NCI-H748 treated with DMSO at 0.1 percent for 48 hours (cell line): ENCODE measurements around the gene ADAMTS12.

Source experiments
- DNase-seq: peaks from one replicate; lab custom pipeline; 2025; lab: John Stamatoyannopoulos, UW

ADAMTS12 gene

DNA sequence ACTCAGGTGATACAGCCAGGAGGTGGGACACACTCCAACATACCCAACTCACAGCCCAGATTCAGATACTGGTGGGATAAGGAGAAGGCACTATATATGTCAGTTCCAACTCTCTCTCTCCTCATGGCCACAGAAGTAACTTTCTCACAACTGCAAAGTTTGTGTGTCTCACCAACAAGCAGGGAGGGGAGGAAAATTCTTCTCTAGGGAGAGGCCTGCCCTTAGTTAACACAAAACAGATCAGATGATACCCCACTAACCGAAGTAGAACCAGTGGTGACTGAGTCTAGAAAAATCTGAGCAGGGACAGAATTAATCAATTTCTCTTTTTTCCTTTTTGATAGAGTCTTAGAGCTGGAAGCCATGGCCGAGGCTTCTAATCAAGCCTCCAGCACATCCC is 133.1 kb downstream of the ADAMTS12 start:
- DNase-seq = no peak

GRCh38 chr5:33756491-33756890 is 135.3 kb downstream of the ADAMTS12 start:
- DNase-seq = no peak

DNA sequence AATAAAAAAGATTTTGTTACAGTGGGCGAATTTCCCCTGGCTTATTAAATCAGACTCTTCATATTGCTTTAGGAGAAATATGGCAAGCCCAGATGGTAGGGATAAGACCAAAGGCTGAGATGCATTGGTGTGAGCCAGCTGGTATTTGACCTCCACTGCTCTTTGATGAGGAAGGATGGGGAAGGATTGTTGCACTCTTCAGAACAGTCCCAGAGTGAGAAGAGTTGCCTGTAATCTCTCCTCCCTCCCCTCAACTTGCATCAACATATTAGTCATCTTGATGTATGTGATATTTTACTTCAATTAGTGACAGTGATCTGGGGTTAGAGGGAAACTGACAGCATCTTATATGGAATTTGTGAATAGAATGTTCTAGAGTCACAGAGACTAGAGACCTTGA is 136.6 kb downstream of the ADAMTS12 start:
- no peak for DNase-seq

DNA sequence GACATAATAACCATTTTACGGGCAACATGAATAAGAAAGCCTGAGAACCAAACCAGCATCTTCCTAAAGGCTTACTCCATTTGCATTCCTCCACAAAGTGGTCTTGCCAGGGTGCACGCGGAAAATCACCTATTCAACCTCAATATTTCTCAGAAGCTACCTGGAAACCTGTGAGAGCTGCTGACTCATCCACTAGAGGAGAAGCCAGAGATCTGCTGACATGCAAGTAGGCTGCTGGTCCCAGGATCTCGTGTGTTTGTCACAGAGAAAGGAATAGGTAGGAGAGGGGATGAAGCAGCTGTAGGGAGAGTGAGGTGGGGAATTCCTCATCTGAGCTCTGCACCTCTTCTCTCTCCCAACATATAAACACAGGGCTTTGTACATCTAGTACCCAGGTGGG is 138.1 kb downstream of the ADAMTS12 start:
- DNase-seq = no peak

DNA sequence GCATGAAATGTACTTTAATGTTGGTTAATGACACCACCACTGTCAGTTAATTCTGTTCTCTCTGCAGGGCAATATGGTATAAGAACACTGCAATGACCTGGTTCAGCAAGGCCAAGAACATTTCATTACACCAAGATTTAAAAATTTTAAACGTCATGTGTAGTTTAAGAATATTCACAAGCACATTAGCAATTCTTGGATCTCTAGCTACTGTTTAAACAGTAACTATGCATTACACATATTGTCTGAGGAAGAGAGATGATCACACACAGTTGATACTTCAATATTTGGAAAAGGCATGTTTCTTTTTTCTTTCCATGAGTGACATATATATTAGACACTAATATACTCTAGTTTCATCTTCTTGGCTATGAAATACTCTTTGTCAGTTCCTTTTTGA is 143.0 kb downstream of the ADAMTS12 start:
- DNase-seq = no peak

- DNase-seq = no peak
Measured at GRCh38 chr5:33745101-33745770, 146.6 kb downstream of the ADAMTS12 start.

DNA sequence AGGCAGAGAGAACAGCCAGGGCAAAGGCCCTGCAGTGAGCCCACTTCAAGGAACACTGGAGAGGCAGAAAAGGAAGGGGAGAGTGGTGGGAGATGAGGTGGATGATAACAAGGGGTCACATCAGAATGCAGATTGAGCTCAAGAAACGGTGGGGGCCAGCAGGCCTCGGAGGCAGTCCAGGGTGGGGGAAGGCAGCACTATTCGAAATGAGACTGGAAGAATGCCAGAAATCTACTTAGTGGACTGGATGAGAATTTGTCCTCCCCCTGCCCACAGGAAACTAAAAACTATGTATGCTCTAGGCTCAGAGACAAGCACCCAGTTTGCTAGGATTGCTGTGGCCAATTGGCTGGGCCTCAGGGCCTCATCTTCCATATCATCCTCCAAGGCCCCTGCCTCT is 148.7 kb downstream of the ADAMTS12 start:
- DNase-seq = no peak

- DNase-seq = no peak
Measured at GRCh38 chr5:33742181-33742580, 149.6 kb downstream of the ADAMTS12 start.

- DNase-seq = no peak
Measured at GRCh38 chr5:33738967-33739366, 152.8 kb downstream of the ADAMTS12 start.

GRCh38 chr5:33738097-33738496 is 153.7 kb downstream of the ADAMTS12 start:
- DNase-seq = no peak

DNA sequence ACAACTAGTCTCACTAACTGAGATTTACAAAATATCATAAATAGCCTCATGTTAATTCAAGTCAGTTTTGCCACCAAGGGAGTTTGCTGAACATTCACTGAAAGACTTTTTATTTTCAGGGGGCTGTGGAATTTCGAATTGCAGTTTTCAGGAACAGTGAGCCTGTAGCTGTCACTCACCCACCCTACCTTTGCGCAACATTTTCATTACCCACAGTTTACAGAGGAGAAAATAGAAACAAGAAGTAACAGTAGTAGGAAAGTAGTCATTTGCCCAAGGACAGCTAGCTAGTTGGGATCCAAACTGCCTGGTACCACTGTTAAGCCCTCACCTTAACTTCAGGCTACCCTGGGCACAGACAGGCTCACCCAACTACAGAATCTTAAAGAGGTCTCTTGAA is 154.1 kb downstream of the ADAMTS12 start:
- no peak for DNase-seq

- DNase-seq = no peak
Measured at GRCh38 chr5:33737284-33737683, 154.5 kb downstream of the ADAMTS12 start.

GRCh38 chr5:33736510-33736909 is 155.3 kb downstream of the ADAMTS12 start:
- DNase-seq = no peak

DNA sequence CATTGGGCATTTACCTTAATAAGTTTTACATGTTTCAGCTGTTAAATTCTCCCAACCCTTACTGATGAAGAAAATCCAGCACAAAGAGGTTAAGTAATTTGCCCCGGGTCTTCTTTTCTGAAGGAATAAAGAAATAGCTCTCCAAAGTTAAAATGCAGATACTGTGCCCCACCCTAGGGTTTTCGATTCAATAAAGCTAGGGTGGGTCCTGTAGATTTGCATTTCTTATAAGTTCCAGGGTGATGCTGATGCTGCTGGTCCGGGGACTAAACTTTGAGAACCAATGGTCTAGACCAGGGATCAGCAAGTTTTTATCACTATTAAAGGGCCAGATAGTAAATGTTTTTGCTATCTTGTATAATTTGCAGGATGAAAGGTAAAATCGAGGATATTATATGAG is 156.7 kb downstream of the ADAMTS12 start:
- no peak for DNase-seq

DNA sequence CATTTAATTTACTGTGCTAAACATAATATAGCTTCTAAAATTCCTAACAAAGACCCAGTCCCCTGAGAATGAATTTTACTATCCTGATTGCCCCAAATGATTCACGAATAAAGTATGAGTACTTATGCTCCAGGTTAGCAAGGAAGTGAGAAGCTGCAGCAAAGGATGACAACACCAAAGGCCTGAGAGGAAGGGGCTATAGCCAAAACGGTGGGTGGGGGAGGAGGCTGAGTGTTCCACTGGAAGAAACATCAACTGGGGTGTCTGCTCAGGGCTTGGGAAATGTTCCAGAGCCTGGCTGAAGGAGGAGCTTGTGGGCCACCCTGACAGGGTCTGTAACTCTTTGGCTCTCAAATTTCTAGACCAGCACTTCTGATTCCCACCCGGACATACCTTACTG is 157.3 kb downstream of the ADAMTS12 start:
- no peak for DNase-seq

GRCh38 chr5:33733225-33733624 is 158.6 kb downstream of the ADAMTS12 start:
- DNase-seq = no peak

GRCh38 chr5:33726422-33727165 is 165.2 kb downstream of the ADAMTS12 start:
- DNase-seq = no peak

DNA sequence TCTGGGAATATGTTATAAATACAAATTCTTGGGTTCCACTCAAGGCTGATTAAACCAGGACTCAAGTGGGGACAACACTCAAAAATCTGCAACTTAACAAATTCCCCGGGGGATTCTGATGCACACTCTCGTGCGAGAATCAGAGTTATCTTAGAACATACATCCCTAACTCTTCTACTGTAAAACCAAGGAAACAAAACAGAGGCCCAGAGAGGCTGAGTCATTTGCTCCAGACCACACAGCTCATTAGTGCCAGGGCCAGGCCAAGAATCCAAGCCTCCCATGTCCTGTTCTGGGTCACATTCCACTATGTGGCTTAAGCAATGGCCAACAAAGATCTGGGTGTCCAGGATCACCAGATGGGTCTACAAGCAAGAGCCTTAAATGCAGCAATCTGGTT is 166.0 kb downstream of the ADAMTS12 start:
- DNase-seq = no peak

DNA sequence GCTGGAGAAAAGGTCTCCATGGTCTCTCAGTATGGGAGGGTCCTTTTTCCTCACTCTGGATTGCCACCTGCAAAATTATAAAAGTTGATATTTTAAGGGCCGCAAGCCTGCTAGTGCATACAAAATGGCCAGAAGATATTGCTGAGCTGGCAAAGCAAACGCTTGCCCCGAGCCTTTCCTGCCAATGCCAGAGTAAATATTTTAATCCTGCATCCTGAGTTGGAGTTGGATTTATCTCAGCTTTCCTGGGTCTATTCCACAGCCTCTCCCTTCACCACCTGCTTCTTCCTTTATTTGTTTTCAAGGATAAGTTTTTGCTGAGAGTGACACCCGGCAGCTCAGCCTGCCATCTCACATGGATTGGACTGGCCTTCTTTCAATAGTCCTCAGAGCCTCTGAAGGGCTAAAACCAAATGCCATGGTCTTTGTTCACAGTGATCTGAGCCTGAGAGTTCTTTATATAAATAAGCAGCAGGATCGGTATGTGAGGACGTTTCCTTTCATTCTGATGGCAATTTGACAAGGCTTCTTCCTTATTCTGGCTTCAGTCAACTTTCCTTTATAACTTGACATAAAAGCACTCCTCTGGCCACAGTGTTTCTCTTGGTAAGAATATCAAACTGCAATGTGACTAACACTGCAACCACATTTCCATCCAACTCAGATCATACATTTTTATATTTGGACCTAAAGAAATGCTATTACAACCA is 170.1 kb downstream of the ADAMTS12 start:
- no peak for DNase-seq

- DNase-seq = no peak
Measured at GRCh38 chr5:33720176-33720575, 171.6 kb downstream of the ADAMTS12 start.

DNA sequence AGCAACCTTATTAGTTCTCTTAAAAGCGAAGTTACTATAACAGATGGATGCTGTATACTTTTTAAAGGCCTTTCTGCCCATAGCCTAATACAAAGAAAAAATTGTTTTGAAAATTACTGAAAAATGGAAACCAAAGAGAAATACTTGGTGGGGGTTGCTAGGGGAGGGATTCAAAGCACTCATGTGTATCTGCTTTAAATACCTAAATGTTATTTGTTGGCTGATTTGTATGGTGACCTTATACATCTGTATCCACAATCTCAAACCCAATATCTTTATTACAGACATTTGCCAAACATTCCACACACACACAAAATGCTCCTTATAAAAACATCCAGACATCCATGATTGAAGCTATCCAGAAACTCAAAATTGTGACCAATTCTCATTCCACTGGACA is 172.0 kb downstream of the ADAMTS12 start:
- DNase-seq = no peak

- no peak for DNase-seq
Measured at GRCh38 chr5:33715661-33716060, 176.1 kb downstream of the ADAMTS12 start.

GRCh38 chr5:33713136-33713765 is 178.5 kb downstream of the ADAMTS12 start:
- no peak for DNase-seq
